A549 (cell line): ENCODE results near the gene NAPSA.

Source experiments
- CTCF ChIP-seq: fragments of >200 bp; sonication (Bioruptor Twin); formaldehyde crosslinking; IDR thresholded peaks from 3 replicates; pipeline ENCODE4 v1.5.1; 2016
- HDAC2 ChIP-seq: fragments of 200-600 bp; sonication (generic); IDR thresholded peaks from 2 replicates; pipeline ENCODE4 v1.6.1; 2016
- HMGXB4 ChIP-seq: fragments of 250-450 bp; sonication (Bioruptor Pico); IDR thresholded peaks from 2 replicates; pipeline ENCODE4 v1.5.0; 2021; ENCODE audit warnings: mild to moderate bottlenecking, moderate library complexity, borderline replicate concordance
- HOXA7 ChIP-seq: fragments of 250-450 bp; sonication (Bioruptor Pico); IDR thresholded peaks from 2 replicates; pipeline ENCODE4 v1.5.0; 2020; ENCODE audit warnings: mild to moderate bottlenecking, moderate library complexity
- PBX3 ChIP-seq: IDR thresholded peaks from 2 replicates; pipeline ENCODE4 v1.6.1; 2012
- POLR2A ChIP-seq: IDR thresholded peaks from 2 replicates; pipeline ENCODE4 v1.6.1; 2012; ENCODE audit warnings: mild to moderate bottlenecking, low read length
- POLR2AphosphoS2 ChIP-seq: conservative IDR thresholded peaks from 2 replicates; pipeline ENCODE4 v1.6.1; 2012; ENCODE audit warnings: low read length, improper control_type of control experiment, inconsistent platforms
- ZSCAN20 ChIP-seq: fragments of 250-450 bp; sonication (Bioruptor Pico); IDR thresholded peaks from 2 replicates; pipeline ENCODE4 v1.8.0; 2022; ENCODE audit warnings: mild to moderate bottlenecking, moderate library complexity

GRCh38 chr19:50384685-50385535 lies 19.5 kb upstream of the NAPSA start:
- TF ChIP-seq HOXA7 (no peak), POLR2AphosphoS2 (no peak), CTCF (no peak), POLR2A (no peak), HDAC2 (no peak), ZSCAN20 (CRISPR knock-in tag) (no peak), HMGXB4 (CRISPR knock-in tag) (no peak), PBX3 (no peak)
